ENCODE data around the gene MCF2L2.

MCF2L2 gene

GRCh38 chr3:183341545-183342288 lies 86.7 kb downstream of the MCF2L2 start:
- Histone ChIP-seq H3K36me3 (replicated peaks) (no peaks in the 10 kb centered on the region), H3K27ac (no peak overlapping the region), H3K4me3 (ENCODE audit: low read depth, low read length) (no peak overlapping the region), H3K27me3 (replicated peaks) (no peaks in the 10 kb centered on the region)
- TF ChIP-seq CTCF (IDR thresholded peaks at IDR 0.05; ENCODE audit: low read depth, low read length, missing control alignments) = no peak
- no peak for DNase-seq
- in situ Hi-C loops (cut with HindIII; ENCODE audit: low pct_ligation_motif_present, low sequenced_read_pairs) = no loop called here

GRCh38 chr3:183340222-183340621 lies 88.2 kb downstream of the MCF2L2 start:
- in situ Hi-C loops (cut with HindIII; ENCODE audit: low pct_ligation_motif_present, low sequenced_read_pairs) = no loop called here
- no peak for DNase-seq

GRCh38 chr3:183339461-183340086 lies 88.8 kb downstream of the MCF2L2 start:
- no peak for TF ChIP-seq CTCF (IDR thresholded peaks at IDR 0.05; ENCODE audit: low read depth, low read length, missing control alignments)
- no peak for DNase-seq
- no peaks in the 10 kb centered on the region for H3K36me3 ChIP-seq (replicated peaks)
- no peak overlapping the region for H3K4me3 ChIP-seq (ENCODE audit: low read depth, low read length)
- no peaks in the 10 kb centered on the region for H3K27me3 ChIP-seq (replicated peaks)
- H3K27ac ChIP-seq = no peak overlapping the region
- in situ Hi-C loops (cut with HindIII; ENCODE audit: low pct_ligation_motif_present, low sequenced_read_pairs) = no loop called here

More at GRCh38 chr3:183340222-183340621, 88.2 kb downstream of the MCF2L2 start:
- TF ChIP-seq CTCF (IDR thresholded peaks at IDR 0.05; ENCODE audit: low read depth, low read length, missing control alignments) = no peak
- Histone ChIP-seq H3K36me3 (replicated peaks) (no peaks in the 10 kb centered on the region), H3K27me3 (replicated peaks) (no peaks in the 10 kb centered on the region), H3K4me3 (ENCODE audit: low read depth, low read length) (no peak overlapping the region), H3K27ac (no peak overlapping the region)

GRCh38 chr3:183338520-183338919 lies 89.9 kb downstream of the MCF2L2 start:
- Histone ChIP-seq H3K4me3 (ENCODE audit: low read depth, low read length) (no peak overlapping the region), H3K27me3 (replicated peaks) (no peaks in the 10 kb centered on the region), H3K36me3 (replicated peaks) (no peaks in the 10 kb centered on the region), H3K27ac (no peak overlapping the region)
- in situ Hi-C loops (cut with HindIII; ENCODE audit: low pct_ligation_motif_present, low sequenced_read_pairs) = no loop called here
- TF ChIP-seq CTCF (IDR thresholded peaks at IDR 0.05; ENCODE audit: low read depth, low read length, missing control alignments) = no peak
- no peak for DNase-seq

GRCh38 chr3:183332487-183332886 lies 95.9 kb downstream of the MCF2L2 start:
- no peak for DNase-seq
- H3K4me3 ChIP-seq (ENCODE audit: low read depth, low read length) = no peak overlapping the region
- H3K27ac ChIP-seq = no peak overlapping the region
- no peak for TF ChIP-seq CTCF (IDR thresholded peaks at IDR 0.05; ENCODE audit: low read depth, low read length, missing control alignments)
- H3K27me3 ChIP-seq (replicated peaks) = no peaks in the 10 kb centered on the region
- in situ Hi-C loops (cut with HindIII; ENCODE audit: low pct_ligation_motif_present, low sequenced_read_pairs) = no loop called here
- H3K36me3 ChIP-seq (replicated peaks) = no peaks in the 10 kb centered on the region
